ENCODE measurements around the gene SLC30A7. TPM values are rescaled to one million over a fixed set of nuclear protein-coding genes. Genes with fewer than 3 reads are reported as not detected.

Gene SLC30A7
- total RNA-seq, 1 experiment from 2014 or later, result 31.4 TPM

DNA sequence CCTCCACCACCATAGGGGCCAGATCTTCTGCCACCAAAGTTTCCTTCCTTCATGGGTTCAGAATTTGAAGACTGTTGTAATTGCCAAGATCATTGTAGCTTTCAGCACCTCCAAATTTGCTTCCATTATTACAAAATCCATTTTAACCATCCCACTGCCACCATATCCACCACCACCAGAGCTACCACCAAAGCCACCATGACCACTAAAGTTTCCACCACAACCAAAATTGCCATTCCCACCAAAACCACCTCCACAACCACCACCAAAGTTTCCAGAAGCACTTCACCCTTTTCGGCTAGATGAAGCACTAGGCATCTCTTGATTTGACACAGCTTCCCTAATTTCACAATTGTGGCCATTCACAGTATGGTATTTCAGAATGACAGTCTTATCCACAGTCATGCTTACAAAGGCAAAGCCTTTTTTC is 45.2 kb downstream of the SLC30A7 start:
- peaks cover 13% of the 10 kb centered on the region for H3K36me3 ChIP-seq (ENCODE audit: insufficient read depth, low read length, poor library complexity, severe bottlenecking)
- H3K4me1 ChIP-seq (ENCODE audit: insufficient read depth, low read length, poor library complexity, severe bottlenecking), result no peaks in the 10 kb centered on the region
- no peak overlapping the region for H3K4me3 ChIP-seq (ENCODE audit: low read depth, low read length, poor library complexity, severe bottlenecking)
- no peaks in the 10 kb centered on the region for H3K27me3 ChIP-seq (replicated peaks; ENCODE audit: insufficient read depth, low read depth, low read length, poor library complexity)
- ChIA-PET CTCF (no interaction called here), POLR2A (ENCODE audit: low non-redundant PET) (no interaction called here)
- DNase-seq (ENCODE audit: low spot score), result no peak
- intact Hi-C loops (cut with micrococcal nuclease; ENCODE audit: unreplicated experiment), result no loop called here
- no peak overlapping the region for H3K27ac ChIP-seq (ENCODE audit: low read depth, low read length, poor library complexity, severe bottlenecking)
- TF ChIP-seq, protein P1, sequence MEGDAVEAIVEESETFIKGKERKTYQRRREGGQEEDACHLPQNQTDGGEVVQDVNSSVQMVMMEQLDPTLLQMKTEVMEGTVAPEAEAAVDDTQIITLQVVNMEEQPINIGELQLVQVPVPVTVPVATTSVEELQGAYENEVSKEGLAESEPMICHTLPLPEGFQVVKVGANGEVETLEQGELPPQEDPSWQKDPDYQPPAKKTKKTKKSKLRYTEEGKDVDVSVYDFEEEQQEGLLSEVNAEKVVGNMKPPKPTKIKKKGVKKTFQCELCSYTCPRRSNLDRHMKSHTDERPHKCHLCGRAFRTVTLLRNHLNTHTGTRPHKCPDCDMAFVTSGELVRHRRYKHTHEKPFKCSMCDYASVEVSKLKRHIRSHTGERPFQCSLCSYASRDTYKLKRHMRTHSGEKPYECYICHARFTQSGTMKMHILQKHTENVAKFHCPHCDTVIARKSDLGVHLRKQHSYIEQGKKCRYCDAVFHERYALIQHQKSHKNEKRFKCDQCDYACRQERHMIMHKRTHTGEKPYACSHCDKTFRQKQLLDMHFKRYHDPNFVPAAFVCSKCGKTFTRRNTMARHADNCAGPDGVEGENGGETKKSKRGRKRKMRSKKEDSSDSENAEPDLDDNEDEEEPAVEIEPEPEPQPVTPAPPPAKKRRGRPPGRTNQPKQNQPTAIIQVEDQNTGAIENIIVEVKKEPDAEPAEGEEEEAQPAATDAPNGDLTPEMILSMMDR (conservative IDR thresholded peaks at IDR 0.05; ENCODE audit: low read depth, low read length), result no peak
- TF ChIP-seq EZH2 (IDR thresholded peaks at IDR 0.05; ENCODE audit: borderline replicate concordance, low read depth, low read length, poor library complexity, severe bottlenecking), result no peak
- H3K9me3 ChIP-seq (ENCODE audit: low read depth, low read length, poor library complexity, severe bottlenecking), result no peaks in the 10 kb centered on the region
- BruUV-seq (replicated peaks), result no TSS peak

DNA sequence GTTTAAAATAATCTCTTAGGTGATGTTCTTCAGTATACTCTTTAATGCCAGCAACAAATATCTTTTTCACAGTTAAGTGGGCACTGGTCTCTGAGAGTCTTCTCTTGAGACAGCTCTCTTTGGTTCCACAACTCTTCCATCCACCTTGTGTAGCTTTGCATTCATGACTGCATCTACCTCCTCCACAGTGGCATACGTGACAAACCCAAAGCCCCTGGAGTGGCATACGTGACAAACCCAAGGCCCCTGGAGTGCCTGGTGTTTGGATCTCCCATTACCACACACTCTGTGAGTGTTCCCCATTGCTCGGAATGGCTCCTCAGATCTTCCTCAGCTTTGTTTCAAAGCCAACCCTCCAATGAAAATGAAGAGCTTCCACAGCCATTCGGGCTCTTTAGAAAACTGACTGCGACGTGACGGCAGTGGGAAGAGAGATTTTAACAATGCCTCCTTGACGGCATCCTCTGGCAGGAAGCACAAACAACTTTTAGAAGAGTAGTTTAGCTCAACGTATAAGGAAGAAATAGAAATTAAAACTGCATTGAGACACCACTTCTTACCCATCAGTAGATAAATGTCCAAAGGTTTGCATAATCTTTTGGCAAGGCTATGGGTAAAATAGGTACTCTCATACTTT is 45.8 kb downstream of the SLC30A7 start:
- CTCF ChIA-PET, result no interaction called here
- TF ChIP-seq EZH2 (IDR thresholded peaks at IDR 0.05; ENCODE audit: borderline replicate concordance, low read depth, low read length, poor library complexity, severe bottlenecking), result no peak
- TF ChIP-seq, protein P1 (conservative IDR thresholded peaks at IDR 0.05; ENCODE audit: low read depth, low read length), result no peak
- Histone ChIP-seq H3K36me3 (ENCODE audit: insufficient read depth, low read length, poor library complexity, severe bottlenecking) (peaks cover 13% of the 10 kb centered on the region), H3K27ac (ENCODE audit: low read depth, low read length, poor library complexity, severe bottlenecking) (no peak overlapping the region), H3K27me3 (replicated peaks; ENCODE audit: insufficient read depth, low read depth, low read length, poor library complexity) (no peaks in the 10 kb centered on the region), H3K4me3 (ENCODE audit: low read depth, low read length, poor library complexity, severe bottlenecking) (no peak overlapping the region), H3K4me1 (ENCODE audit: insufficient read depth, low read length, poor library complexity, severe bottlenecking) (no peaks in the 10 kb centered on the region), H3K9me3 (ENCODE audit: low read depth, low read length, poor library complexity, severe bottlenecking) (no peaks in the 10 kb centered on the region)
- DNase-seq (ENCODE audit: low spot score), result no peak
- POLR2A ChIA-PET (ENCODE audit: low non-redundant PET), result no interaction called here
- no TSS peak for BruUV-seq (replicated peaks)
- intact Hi-C loops (cut with micrococcal nuclease; ENCODE audit: unreplicated experiment), result no loop called here

DNA sequence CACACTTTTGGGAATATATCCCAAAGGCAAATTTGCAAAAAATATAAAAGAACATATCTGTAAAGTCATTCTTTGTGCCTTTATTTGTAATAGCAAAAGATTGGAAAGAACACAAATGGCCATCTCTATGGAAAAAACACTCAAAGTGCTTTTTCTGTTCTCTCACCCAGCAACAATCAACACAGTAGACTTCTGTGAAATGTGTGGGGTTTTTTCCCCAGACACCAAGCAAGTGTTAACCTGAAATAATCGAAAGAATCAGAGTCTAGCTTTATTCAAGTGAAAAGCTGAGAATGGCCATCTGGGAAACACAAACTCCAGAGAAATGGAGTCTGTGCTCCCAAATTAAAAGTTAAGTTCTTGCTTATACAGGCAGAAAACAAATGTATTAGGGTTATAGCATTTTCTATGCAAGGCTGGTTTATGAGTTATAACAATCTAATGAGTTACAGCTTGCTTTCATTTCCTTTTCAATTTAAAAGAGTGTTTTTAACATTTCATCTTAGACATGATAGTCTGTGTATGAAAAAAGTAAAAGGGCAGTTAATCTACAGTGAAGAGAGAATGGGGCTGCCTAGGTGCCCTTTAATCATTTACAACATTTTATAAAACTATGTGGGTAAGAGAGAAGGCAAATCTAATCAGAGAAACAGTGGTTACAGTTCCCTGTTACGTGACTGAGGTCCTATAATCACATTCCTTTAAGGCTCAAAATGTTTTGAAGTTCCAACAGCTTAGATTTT is 46.6 kb downstream of the SLC30A7 start:
- DNase-seq (ENCODE audit: low spot score), result no peak
- Histone ChIP-seq H3K4me3 (ENCODE audit: low read depth, low read length, poor library complexity, severe bottlenecking) (no peak overlapping the region), H3K27ac (ENCODE audit: low read depth, low read length, poor library complexity, severe bottlenecking) (no peak overlapping the region), H3K4me1 (ENCODE audit: insufficient read depth, low read length, poor library complexity, severe bottlenecking) (no peaks in the 10 kb centered on the region), H3K9me3 (ENCODE audit: low read depth, low read length, poor library complexity, severe bottlenecking) (no peaks in the 10 kb centered on the region), H3K27me3 (replicated peaks; ENCODE audit: insufficient read depth, low read depth, low read length, poor library complexity) (no peaks in the 10 kb centered on the region), H3K36me3 (ENCODE audit: insufficient read depth, low read length, poor library complexity, severe bottlenecking) (peaks cover 7% of the 10 kb centered on the region)
- BruUV-seq (replicated peaks), result no TSS peak
- intact Hi-C loops (cut with micrococcal nuclease; ENCODE audit: unreplicated experiment), result no loop called here
- TF ChIP-seq, protein P1 (conservative IDR thresholded peaks at IDR 0.05; ENCODE audit: low read depth, low read length), result no peak
- no peak for TF ChIP-seq EZH2 (IDR thresholded peaks at IDR 0.05; ENCODE audit: borderline replicate concordance, low read depth, low read length, poor library complexity, severe bottlenecking)
- POLR2A ChIA-PET (ENCODE audit: low non-redundant PET), result no interaction called here
- CTCF ChIA-PET, result no interaction called here
